Left colon (tissue), 2 donors: Measurements from ENCODE around the gene FAM3C. TPM values are rescaled to one million over a fixed set of nuclear protein-coding genes. Genes with fewer than 3 reads are reported as not detected.

ENCODE experiments used
- ATAC-seq: fragments of 200-7000 bp; cut with Tn5 transposase; one replicate; pipeline ENCODE4 v1.9.1; 2020; ENCODE audit warnings: mild to moderate bottlenecking, moderate library complexity
- DNase-seq, 2 donors: peaks; one replicate each; pipeline ENCODE4 v3.0.0-alpha.2; 2020
- intact Hi-C, 2 donors: fragments of 100-400 bp; cut with DNase I in 1 of 2; cut with micrococcal nuclease in 1 of 2; formaldehyde crosslinking; loops; one replicate each; pipeline versions ENCODE4 v1.11.2 to v1.14.0; 2022; cut with DNase I, micrococcal nuclease
- total RNA-seq, 2 donors: library from RNA; stranded (reverse); fragmentation: NEBNext Ultra II Directional; extraction: Animal tissue kit (Norgen Biotek cat#: 25700); gene quantifications; one replicate each; pipeline ENCODE4 v1.2.1, GENCODE V29; 2021
- donor health status: DM: no; HTN: no; CAD: no.
- donor health status: DM: yes; HTN: yes; CAD: no.

Gene FAM3C
- total RNA-seq, 2 donors from 2014 or later, result 46.4 to 51.7 TPM

DNA sequence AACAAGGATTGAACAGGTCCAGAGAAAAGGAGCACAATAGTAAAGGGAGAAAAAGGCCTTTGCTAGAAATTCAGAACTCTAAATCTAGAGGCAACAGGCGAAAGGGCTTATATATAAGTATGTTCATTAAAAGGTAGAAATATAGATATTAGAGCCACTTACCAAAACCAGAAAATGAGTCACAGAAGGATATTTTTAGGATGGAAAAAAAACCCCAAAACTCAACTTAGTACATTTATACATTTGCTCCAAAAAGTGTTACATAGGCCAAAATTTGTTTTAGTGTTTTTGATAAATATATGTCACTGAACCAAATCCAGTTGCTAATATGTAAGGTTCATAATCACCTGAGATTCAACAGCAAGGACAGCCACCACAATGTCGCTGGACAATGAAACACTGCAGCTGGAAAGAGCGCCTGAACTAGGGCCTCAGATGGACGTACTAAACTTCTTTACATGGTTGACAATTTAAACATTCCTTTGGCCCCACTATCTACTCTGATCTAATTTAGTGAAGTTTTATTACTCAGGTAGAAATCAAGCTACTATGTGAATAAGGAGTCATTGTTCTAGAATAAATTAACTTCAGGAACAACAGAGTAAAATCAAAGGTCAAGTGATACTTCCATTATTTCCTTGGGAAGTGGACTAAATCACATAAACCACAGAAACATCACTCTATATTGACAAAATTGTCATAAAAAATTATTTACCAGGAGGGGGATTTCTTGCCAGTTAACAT lies 10.9 kb downstream of the FAM3C start:
- no peak for DNase-seq
- peak; percentile 77 for ATAC-seq
- intact Hi-C loops, result no loop called here

DNA sequence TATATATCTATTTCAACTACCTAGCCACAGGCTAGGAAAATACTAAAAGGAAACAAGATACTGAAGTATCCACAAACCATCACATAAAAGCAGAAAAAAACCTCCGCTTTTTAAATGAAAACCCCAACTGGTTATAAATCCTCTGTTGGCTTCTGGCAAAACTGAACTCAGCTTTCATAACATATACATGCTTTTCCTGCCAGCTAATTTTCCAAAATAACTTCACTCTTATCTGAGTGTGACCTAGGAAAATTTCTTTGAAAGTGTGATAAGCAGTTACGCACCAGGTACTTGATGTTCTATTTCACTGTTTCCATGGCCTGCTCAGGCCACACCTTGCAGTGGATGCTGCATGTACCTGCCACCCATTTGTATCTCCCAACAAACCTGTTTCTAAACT lies 11.8 kb downstream of the FAM3C start:
- intact Hi-C loops, result no loop called here
- DNase-seq (no peak), ATAC-seq (peak; percentile 45)

DNA sequence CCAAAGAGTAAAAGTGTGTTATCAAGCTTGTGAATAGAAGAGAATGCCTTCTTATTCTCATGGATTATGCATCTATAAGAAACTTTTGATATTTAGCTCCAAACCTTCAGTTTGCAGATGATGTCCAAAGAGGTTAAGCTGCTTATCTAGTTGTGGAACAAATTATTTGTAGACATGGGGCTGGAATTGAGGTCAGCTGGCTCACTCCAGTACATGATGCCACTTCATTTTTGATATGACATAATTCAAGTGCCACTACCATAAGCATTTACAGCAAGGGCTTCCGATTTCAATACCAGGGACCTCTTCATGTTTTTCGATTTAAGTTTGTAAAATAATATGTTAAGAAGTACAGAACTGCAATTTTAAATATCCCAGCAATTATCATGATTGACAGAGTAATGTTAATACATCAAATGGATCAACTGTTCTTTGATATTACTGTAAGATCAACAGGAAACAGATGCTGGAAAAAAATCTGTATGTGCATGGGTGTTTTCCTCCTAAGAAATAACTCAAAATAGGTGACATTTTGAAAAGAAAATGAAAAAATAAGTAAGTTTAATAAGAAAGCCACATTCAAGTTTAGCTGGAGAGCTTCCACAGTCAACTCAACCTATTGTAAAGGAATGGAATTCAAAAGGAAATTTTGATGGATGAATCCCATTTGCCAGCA lies 12.7 kb downstream of the FAM3C start:
- DNase-seq (no peak), ATAC-seq (no peak)
- intact Hi-C loops, result no loop called here

DNA sequence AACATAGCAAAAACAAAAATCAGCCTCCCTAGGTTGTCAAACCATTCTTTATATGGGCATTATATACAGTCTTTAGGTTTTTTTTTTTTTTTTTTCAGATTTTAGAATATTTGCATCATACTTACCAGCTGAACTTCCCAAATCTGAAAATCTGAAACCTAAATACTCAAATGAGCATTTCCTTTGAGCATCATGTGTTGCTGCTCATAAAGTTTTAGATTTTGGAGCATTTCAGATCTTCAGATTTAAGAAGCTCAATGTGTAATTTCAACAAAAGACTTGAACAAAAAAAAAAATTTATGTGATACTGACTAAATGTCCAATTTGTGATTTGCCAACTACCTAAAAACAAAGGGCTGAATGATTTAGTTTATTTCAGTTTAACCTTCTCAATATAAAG lies 13.6 kb downstream of the FAM3C start:
- no peak for ATAC-seq
- intact Hi-C loops, result no loop called here
- DNase-seq, result no peak

DNA sequence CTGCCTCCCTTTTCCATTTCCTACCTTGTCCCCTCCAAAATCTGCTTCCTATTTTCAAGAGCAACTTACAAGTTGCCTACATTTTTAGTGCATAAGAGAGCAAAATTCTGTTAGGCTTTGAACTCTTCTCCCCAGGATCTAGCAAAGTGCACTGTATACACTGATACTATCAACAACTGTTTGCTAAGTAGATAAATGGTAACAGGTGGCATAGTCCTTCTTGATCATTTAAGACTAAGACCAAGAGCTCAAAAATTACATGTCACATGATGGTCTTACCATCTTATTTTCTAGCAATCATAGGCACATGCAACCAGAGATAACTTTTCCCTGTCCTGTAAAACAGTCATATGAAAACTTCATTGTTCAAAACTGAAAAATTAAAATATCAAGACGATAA lies 16.2 kb downstream of the FAM3C start:
- no peak for DNase-seq
- no peak for ATAC-seq
- intact Hi-C loops, result no loop called here

DNA sequence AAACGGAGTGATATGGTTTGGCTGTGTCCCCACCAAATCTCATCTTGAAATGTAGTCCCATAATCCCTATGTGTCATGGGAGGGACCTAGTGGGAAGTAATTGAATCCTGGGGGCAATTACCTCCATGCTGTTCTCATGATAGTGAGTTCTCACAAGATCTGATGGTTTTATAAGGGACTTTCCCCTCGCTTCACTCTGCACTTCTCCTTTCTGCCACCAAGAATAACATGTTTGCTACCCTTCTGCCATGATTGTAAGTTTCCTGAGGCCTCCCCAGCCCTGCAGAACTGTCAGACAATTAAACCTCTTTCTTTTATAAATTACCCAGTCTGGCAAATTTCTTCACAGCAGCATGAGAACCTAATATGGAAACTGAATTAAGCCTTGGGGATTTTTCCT lies 19.1 kb downstream of the FAM3C start:
- intact Hi-C loops, result no loop called here
- no peak for ATAC-seq
- DNase-seq, result no peak

DNA sequence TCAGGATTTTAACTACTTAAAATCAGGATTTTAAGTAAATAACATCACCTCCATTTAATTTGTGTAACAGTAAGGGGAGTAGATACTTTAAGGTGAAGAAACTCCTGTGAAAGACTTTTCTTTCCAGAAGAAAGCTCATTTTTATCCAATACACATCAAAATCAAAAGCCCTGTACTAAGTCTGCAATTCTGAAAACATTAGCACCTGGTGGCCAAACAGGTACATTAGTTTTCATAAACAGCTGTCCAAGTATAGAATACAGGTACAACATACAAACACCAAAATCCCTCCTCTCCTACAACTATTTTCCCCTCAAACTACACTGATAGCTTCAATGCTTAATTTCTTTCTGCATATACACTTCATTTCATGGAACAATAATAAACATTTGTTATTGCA lies 22.9 kb downstream of the FAM3C start:
- DNase-seq, result no peak
- ATAC-seq, result no peak
- intact Hi-C loops, result no loop called here

DNA sequence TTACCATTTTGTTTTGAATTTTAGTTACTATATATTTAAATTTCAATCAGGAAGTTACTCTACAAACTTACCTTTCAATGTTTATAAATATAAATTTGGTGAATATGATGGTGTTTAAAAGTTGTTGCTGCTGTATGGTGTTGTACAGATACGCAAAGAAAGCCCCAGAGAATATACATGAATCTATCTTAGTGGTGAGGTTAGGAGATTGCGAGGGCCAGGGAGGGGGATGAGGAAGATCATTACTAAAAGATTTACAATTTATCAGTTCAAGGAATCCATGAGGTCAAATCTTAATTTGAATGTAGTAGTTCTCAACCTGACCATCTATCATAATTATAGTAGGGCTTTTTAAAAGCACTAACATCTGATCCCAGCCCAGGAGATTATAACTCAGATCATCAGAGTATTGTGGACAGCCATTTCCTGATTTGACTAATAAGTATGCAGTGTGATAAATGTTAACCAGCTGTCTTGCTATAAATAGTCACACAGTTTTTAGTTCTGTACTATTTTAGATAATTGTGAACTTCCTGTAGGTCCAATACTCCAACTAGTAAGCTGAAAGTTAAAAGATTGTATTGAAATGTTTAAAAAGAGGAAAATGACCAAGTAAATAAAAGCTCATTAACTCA lies 23.6 kb downstream of the FAM3C start:
- no peak for ATAC-seq
- intact Hi-C loops, result no loop called here
- no peak for DNase-seq

DNA sequence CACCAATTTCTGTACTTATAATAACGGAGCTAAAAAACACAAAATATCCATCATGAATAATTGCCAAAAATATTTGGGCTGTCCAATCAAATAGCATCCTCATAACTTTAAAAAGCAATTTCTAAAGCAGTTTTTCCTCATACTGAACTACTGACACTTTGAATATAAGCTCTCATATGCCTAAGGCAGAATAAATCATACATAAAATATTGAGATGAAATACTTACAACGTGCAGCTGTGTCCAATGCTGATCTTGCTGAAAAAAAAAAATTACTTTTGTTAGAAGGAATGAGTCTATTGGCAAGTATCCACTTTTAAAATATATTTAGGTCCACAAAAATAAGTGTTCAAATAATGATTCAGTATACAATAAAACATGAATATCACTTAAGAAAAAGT lies 24.2 kb downstream of the FAM3C start:
- intact Hi-C loops, result no loop called here
- DNase-seq (no peak), ATAC-seq (no peak)

DNA sequence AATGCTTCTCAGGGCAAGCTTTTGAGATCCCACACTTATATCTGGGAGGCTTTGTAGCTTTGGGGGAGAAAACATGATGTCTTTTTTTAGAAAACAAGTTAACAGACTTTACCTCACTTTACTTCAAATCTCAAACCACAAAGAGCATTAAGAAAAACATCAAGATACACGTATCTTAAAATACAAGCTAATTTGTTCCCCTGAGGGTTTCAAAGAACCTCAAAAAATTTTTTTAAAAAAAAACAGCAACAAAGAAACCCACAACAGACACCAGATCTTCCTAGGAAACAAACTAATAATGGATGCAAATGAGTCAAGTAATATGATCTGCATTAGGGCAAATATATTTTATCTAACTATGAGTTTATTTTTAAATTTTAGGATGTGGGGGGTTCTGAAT lies 24.7 kb downstream of the FAM3C start:
- ATAC-seq (no peak), DNase-seq (no peak)
- intact Hi-C loops, result no loop called here

DNA sequence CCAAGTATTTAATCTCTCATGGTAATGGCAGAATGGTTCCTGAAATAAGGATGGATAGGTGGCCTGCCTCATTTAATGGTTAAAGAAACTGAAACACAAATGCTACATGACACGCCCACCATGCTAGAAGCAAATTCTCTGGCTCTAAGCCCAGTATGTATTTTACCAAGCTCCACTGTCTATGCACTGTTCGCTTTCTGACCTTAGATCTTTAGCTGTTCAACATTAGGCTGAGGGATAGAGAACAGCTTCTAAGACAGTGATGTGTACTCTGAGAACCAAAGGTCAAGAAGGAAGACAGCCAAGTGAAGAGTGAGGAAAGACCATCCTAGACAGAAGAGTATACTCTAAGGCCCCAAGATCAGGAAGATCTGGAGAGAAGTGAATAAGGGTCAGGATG lies 26.6 kb downstream of the FAM3C start:
- ATAC-seq, result peak; percentile 95
- DNase-seq, result no peak
- intact Hi-C loops, result loop anchor here (5.0 to 10.0 kb wide), 2 partner anchors 178 to 185 kb away; no protein-coding TSS in a partner anchor

DNA sequence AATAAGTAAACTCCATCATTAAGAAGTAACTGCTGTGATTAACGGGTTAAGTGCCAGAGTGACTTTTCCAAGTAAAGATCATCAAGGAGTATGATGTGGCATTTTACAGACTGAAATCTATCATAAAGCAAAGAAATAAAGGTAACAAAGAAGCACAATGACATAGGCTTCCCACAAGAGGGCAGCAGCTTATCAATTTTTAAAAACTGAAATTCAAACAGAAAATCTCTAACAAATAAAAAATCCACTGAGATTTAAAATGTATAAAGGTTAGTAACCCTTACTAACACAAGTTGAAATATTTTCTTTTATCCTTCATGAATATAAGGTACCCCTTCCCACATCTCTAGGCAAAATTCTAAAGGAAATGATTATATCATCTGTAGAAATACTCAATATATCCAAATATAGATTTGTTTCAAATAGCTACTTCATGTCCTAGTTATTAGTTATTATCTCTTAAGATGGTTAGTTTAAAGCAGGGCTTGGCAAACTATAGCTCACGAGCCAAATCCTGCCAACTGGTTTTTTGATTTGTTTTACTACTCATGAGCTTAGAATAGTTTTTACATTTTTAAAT lies 29.2 kb downstream of the FAM3C start:
- DNase-seq (no peak), ATAC-seq (peak; percentile 31)
- intact Hi-C loops, result loop anchor here (5.0 to 10.0 kb wide), 2 partner anchors 180 to 188 kb away; no protein-coding TSS in a partner anchor

DNA sequence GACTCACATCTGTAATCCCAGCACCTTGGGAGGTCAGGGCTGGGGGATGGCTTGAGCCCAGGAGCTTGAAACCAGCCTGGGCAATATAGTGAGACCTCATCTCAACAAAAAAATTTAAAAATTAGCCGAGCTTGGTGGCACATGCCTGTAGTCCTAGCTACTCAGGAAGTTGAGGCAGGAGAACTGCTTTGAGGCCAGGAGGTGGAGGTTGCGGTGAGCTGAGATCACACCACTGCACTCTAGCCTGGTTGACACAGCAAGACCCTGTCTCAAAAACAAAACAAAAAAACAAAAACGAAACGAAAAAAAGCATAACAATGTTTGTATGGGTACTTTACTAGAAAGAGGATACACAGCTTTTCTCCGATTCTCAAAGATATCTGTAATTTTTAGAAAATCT lies 35.5 kb downstream of the FAM3C start:
- ATAC-seq (no peak), DNase-seq (no peak)
- intact Hi-C loops, result loop anchor here in 1 of 2 donors (10.0 kb wide), 1 partner anchor 194 kb away; no protein-coding TSS in a partner anchor

DNA sequence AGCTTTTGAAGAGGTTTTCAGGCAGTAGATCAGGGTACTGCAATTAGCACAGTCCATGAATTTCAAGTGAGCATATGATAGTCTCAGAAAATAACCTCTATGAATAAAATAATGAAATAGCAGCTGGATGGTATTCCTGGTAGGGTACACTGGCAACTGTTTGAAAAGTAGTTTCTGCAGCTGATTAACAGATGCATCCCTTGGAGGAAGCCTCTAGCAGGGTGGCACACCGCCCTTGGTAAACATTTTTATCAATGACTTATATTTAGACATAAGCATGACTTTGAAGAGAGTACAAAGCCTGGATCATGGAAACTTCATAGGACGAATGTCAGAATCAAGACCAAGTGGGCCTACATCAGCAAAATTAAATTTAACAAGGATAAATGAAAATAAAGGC lies 40.5 kb downstream of the FAM3C start:
- DNase-seq, result no peak
- peak; percentile 39 for ATAC-seq
- intact Hi-C loops, result no loop called here

DNA sequence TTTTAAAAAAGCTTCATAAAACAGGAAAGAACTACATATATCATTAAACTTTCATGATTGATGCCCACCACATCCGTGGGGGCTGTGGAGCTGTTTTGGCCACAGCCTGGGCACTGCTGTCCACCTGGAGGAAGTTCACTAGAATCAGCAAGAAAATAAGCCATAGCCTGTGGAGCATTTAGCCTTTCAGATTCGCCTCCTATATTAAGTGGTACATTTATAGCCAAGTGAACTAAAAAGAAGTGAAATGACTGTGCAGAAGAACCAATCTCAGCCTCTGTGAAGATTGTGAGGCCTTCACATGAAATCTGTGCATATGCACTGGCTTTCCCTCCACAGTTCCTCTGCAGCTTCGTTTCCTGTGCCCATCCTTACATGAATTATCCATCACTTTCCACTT lies 43.8 kb downstream of the FAM3C start:
- intact Hi-C loops, result no loop called here
- DNase-seq (no peak), ATAC-seq (no peak)

DNA sequence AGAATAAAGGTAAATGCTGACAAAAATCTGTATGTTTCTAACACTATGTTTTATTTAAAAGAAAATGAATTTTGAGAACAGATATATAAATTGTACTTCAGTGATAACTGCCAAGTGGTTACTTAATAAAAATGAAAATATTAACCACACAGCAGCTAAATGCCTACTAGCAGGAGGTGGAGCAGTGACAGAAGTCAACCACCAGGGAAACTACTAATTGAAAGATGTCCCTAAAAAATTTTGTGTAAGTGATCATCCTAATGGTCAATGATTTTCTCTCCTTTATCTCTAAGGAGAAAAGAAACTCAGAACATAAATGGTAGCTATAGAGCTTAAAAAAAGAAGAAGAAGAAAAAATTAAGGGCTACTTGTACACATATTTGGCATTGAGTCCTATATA lies 44.4 kb downstream of the FAM3C start:
- DNase-seq (no peak), ATAC-seq (no peak)
- intact Hi-C loops, result no loop called here

DNA sequence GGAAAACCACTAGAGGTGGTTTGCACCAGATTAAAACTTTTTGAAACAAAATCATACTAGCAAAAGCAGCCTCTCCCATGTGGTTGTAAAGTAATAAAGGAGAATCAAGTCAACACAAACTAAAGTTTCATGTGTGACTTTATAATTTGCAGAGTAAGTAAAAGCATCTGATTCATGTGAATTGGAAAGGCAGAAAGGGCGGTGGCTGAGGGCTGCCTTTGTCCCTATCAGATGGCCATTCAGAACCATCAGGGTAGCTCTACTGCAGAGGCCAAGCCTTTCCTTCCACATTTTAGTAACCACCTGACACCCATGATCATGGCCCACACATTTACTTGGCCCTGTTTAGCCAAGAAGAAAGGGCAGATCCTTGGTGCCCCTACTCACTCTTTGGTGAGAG lies 51.6 kb downstream of the FAM3C start:
- DNase-seq (peak in 1 of 2 donors; percentile 35), ATAC-seq (peak; percentile 90)
- intact Hi-C loops, result no loop called here

DNA sequence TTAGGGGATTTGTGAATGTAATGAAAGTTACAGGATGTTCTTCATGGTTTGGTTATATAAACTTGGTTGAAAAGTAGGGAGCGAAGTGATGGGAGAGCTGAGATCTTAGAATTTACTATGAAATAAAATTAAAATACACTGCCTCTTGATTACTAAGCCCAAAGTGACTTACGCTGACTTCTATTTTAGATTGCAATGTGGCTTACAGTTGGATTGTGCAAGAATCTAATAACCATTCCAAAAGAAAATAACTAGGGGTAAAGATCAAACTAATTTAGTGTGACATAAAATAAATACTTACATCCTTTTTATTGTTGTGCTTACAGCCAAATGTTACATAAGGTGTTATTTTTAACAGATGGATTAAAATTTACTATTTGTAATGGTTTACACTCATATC lies 52.0 kb downstream of the FAM3C start:
- ATAC-seq, result peak; percentile 64
- no peak for DNase-seq
- intact Hi-C loops, result no loop called here

DNA sequence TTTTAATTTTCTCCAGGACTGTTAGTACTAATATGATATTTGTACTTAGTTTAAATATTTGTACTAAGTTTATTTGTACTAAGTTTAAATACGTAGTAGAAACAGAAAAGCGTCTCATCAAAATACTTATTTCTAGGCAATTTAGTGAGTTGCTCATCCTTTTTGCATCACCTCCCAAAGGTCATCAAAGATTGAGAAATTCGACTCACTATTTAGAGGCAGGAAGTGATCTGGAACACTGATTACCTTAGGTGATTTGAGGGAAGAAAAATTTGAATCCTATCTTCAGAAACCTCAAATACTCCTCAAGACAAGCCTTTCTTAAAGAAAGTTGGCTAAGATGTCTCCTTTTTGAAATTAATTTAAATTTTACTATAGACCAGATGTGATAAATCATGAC lies 52.8 kb downstream of the FAM3C start:
- ATAC-seq, result no peak
- intact Hi-C loops, result no loop called here
- DNase-seq, result no peak

DNA sequence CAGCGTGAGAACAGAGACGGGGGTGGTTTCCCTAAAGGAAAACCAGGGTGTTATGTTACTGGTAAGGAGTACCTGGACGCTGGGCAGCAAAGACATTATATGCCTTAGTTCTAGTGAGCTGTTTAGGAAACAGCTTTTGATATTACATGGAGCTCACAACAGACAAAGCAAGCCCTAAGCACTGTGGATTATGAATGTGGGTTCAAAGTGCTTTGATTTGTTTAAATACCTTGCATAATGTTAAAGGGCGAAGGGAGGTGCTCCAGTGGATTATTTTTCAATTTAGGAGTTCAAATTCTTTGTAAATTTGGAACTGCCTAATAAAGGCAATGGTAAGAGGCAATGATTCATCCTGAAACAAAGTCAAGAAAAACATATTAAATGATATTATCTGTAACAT lies 53.5 kb downstream of the FAM3C start:
- intact Hi-C loops, result no loop called here
- ATAC-seq (no peak), DNase-seq (no peak)
